ENCODE data around the gene SHC2.

GRCh38 chr19:443005-443404 is 17.8 kb downstream of the SHC2 start:
- TF ChIP-seq POLR2A (IDR thresholded peaks at IDR 0.05), result no peak
- TF ChIP-seq CTCF (IDR thresholded peaks at IDR 0.05), result no peak
